Stimulated activated CD8-positive, alpha-beta memory T cell treated with anti-CD3 and anti-CD28 coated beads, Interleukin-12 subunit alpha, Interleukin-12 subunit beta, amount 100 ng/mL, for 1 hour (primary cell): ENCODE results near the gene KRT76.
"Not testable (repeated sequence)": the region's sequence is repeated elsewhere in the genome, so short reads cannot be mapped to it uniquely, and the experiment has no call there.

Source experiments
- DNase-seq: peaks from one replicate; pipeline ENCODE4 v3.0.0-alpha.2; 2020; ENCODE audit warnings: low read depth

The KRT76 gene

DNA sequence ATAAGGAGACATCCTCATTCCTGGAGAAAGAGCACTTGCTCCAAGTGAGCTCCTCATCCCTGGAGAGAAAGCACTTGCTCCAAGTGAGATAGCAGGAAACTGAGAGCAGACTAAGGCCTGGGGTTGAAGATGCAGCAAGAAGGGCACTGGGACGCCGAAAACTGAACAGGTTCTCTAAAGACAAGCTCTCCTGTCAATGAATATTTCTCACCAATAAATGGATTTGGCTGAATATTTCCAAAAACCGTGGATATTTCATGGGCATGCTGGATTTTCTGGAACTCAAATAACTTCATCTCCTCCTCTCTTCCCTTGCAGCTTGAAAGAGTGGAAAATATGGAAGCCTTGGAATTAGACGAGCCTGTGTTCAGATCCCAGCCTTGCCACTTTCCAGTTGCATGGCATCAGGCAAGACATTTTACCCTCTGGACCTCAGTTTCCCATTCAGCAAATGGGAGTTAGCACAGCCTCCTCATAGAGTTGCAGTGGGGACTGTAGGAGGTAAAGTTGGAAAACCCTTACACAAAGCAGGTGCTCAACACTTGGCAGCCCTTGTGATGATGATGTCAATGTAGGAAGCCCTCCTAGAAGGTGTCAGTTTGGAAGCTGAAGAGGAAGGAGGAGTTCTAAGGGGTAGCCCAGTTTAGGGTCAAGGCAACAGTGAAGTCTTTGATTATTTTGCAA is 4.4 kb upstream of the KRT76 start:
- DNase-seq: no peak

DNA sequence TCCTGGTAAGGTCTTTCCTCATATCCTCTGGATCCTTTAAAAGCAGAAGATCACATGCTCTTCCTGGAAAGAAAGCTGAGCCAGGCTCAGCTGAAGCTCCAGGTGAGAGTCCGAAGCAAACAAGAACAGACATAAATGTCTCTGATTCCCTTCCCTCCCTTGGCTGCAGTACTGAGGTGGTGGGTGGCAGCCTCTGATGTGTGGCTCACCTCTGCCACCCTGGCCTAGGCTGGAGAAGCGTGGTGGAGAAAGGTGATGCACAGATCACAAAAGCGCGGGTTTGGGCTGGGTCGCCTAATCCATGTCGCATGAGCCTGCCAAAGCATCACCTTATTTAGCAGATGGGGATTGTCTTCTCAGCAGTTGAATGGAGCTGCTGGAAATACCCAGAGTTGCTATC is 2.8 kb upstream of the KRT76 start:
- no peak for DNase-seq

DNA sequence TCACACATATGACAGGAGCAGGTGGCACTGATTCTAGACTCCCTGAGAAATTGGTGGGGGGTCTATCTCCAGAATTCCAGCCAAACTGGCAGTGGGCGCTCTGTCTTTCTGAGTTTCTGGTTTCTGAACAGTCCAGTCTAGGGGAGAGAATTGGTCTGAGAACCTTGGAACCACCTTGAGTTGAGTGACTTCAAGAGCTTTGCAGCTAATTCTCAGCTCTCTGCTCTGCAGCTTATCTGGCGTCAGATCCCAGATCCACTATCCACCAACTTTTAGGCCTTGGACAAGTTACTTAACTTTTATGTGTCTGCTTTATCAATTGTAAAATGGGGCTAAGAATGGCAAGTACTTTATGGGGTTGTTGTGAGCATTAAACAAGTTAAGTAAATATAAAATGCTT is 1.7 kb upstream of the KRT76 start:
- no peak for DNase-seq

DNA sequence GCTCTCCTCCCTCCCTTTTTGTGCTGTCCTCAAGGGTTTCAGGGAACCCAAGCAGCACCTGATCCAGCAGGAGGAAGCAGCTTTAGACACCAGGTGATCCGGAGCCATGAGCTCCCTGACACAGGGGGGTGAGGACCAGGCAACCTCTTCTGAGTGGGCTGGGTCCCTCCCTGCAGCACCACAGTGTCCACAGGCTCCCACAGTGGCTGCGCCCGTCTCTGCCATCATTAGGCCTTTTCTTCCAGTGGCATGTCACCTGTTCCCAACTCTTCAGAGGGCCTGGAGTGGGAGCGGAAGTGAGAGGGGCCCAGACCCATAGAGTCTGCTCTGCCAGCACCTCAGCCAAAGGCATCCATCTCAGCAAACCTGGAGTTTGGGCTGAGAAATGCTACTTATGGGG is 421 bp upstream of the KRT76 start:
- DNase-seq: no peak

DNA sequence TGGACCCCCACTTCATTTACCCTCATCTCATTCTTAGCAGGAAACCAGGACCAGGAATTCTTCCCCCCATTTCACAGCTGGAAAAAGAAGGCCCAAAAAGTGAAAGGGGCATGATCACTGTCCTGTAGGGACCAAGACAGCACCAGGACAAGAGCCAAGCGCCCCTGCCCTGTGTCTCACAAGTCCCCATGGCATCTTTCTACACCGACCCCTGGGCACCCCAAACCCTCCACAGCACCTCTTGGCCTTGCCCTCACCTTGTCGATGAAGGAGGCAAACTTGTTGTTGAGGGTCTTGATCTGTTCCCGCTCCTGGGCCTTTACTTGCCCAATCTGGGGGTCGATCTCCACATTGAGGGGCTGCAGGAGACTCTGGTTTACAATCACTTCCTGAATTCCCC is 710 bp downstream of the KRT76 start:
- DNase-seq: no peak

DNA sequence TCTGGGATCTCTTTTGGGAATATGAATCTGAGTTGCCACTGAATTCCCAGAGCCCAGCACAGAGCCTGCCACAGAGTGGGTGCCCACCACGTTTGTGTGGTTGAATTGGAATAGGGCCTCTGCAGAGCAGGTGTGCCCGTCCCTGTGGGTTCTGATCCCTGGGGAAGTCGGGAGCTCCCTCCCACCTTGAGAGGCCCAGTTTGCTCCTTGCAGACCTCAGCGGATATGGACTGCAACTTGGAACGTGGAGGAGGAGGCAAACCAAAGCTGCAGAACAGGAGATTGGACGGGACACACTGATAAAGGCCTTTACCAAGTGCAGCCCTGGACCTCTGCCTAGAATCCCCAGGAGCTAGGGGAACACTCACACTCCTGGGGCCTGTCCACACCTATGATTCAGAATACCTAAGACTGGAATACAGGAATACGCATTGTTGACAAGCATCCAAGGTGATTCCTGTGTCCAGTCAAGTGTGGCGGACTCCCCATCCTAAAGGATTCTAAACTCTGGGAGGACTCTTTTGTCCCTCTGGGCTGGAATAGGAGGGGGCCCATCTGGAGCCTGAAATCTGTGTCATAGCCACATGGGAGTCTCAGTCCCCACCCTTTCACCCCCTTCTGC is 2.4 kb downstream of the KRT76 start:
- no peak for DNase-seq

DNA sequence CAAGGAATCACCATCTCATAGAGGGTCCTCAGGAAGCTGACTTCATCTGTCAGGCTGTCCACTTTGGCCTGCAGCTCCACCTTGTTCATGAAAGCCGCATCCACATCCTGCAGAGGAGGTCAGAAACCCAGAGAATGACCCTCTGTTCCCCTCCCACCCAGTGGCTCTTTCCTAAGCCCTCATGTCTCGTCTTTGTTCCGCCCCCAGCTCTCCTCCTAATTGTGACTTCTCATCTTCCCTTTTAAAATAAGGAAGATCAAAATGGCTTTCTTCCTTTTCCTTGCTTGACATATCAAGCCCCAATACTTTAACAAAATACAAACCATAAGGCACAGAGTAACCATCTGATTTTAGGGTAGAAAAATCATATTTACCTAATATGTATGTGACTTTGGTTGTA is 4.4 kb downstream of the KRT76 start:
- no peak for DNase-seq

DNA sequence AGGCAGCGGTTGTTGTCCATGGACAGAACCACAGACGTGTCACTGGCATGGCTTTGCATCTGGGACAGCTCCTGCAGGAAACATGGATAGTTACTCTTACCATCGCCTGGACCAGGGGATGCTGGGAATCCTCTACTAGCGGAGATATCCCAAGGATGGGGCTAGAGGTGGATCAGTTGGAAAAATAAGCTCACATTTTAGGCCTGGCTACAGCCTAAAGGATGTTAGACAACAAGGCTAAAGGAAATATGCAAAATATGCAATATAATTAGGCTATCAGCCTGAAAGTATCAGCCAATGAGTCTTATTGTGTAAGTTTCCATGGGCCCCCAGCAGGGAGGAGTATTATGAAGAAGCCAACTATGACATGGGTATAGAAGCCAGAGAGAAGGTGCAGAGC is 5.0 kb downstream of the KRT76 start:
- no peak for DNase-seq

DNA sequence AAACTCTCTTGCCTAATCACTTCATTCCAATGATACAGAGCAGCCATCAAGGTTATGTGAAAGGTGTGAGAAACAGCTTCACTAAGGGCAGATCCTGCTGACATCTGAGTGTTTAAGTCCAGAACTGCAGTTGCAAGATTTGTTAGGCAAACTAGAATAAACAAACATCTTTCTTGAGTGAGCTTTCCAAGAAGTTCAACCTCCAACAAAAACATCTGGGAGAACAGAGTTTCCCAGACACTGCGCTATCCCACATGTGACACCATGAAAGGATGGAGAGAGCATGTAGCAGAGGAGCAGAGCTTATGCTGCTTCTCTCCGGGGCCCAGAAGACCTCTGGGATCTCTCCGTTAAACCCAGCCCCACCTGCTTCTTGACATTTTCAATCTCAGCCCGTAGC is 5.6 kb downstream of the KRT76 start:
- no peak for DNase-seq

DNA sequence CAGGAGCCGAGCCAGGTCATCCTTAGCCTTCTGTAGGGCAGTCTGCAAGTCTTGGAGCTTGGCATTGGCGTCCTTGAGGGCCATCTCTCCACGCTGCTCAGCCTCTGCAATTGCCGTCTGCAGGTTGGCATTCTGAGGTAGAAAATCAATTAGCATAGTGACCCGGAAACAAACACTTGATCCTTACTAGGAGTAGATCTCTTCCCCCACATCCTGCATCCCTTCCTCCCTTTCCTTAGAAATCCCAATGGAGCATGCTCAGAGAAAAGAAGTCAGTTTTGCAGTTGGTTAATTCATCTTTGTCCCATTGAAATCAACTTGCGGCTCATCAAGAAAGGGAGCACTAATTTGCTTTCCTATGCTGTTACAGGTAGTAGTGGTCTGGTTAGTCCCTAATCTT is 6.1 kb downstream of the KRT76 start:
- DNase-seq: no peak

DNA sequence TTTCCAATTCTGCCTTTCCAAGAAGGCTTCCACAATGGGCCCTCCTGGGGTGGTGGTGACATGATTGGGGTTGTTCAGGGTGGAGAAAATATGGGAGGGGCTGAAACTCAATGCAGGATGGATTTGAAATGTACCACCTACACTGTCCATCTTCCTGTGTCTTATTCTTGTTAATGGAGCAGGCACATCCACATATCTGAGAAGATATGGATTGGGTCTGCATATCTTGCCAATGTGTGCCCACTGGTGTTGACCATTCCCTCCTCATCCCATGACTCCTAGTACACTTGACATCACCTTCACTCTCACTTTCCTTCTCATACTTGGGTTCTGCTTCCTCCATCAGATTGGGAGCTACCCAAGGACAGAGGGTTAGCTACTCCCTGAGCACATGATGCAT is 7.2 kb downstream of the KRT76 start:
- no peak for DNase-seq

DNA sequence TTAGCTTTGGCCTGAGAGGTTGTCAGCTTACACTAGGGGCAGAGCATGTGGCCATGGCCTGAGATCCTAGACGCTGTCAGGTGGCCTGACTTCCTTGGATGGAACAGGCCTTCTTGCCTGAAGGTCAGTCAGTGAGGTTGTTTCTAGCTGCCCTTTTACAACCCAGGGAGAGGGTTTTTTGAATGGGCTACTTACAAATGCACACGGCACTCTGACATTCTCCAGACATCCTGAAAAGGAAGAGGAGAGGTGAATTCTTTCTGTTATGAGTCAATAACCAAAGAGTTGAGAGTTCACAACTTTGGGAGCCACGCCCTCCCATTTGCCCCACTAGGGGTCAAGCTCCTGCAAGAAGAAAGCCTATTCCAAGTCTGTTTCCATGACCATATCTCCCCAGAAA is 7.8 kb downstream of the KRT76 start:
- DNase-seq: no peak

DNA sequence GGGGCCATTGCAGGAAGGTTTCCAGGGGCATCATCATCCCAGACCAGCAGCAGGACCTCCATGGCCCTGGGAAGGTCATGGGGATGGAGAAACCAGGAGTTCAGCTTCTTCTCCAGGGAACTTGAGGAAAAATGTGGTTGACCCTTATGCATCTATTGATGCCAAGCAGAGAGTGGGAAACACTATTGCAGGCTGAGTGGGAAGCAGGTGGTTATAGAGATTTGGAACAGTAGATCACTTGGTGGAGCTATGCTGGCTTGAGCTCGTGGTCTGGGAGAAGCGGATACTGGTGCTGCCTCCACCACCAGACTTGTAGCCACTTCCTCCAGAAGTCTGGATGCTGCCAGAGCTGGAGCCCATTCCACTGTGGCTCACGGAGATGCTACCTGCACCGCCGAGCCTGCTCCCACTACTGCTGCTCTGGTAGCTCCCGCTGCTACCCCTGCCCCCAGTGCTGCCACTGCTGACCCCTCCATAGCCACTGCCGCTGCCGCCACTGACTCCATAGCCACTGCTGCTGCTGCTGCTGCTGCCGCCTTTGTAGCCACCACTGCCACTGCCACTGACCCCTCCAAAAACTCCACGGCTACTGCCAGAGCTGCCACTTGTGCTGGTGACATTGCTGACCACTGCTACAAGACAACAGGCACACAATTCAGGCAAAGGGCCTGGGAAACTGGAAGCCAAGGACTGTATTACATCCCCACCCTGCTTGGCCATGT is 8.5 kb downstream of the KRT76 start:
- no peak for DNase-seq

DNA sequence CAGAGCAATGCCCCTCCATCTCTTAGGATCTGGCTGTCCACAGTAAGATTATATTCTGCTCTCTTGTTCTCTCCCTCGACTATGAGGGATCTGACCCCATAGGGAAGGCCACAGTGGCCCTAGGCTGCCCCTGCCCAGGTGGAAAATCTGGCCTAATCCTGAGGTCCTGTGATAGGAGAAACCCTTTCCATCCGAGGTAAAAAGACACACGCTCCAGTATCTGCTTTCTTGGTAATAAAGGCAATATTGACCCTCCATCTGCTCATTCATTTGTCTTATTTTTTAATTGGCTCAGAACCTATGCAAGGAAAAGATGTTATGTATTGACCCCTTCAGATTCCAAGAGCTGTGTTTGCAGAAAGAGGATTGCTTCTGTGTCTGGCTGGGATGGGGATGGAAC is 9.7 kb downstream of the KRT76 start:
- no peak for DNase-seq

DNA sequence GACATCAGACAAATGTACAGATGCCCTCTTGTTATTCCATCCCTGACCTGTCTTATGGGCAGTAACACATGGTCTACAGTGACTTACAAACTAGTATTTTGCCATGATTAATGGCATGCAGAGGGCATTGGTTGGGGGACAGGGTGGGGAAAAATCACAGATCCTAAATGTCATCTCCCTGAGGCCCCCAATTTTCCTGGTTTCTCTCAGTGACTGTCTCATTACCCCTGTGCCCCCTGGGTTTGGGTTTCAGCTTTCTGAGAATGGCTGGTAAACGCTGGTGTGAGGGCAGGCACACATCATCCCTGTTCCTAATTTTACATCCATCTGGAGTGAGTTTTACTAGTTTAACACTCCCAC is 10.1 kb downstream of the KRT76 start:
- DNase-seq: no peak

DNA sequence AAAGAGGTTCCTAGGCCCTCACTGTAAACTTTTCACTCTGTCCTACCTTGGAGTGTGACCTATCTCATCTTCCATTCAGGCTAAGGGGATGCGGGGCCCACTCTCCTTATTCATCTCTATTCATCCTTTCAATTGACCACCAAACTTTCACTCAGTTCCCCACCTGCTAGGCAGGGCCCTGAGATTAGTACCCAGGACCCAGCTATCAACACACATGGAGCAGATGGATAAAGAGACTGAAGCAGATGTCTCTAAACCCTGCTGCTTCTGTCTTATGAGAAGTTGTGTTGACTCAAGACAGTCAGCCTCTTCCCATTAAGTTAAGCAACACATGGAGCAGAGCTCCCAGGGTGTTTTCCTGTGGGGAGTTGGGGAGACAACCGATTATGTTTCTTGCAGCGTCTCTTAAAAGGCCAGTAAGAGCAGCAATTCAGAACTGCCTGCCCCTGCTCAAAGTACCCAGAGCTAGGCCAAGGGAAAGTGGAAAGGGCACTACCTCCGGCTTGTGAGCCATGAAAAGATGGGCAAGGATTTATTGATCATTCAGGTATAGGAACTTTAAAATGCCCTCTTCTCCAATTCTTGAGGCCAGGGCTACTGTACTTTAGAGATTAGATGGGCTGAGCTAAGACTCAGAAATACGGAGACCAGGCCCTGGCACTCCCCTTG is 10.7 kb downstream of the KRT76 start:
- DNase-seq: no peak

DNA sequence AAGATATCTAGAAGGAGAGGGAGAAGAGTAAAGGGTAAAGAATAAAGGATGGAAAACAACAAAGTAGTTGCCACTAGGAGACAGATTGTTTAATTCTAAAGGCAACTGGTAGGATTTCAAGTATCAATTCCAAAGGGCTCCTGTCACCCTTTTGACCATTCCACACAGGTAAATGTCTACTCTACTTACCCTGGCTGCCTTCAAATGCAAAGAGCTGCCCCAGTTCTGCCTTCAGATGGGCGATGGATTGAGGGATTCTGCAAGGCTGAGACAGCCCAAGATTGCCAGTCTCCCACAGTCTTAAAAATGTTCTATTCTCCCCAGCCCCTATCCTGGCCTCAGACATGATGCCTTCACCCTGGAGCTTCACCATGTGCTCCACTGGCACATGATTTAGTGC is 11.4 kb downstream of the KRT76 start:
- no peak for DNase-seq

DNA sequence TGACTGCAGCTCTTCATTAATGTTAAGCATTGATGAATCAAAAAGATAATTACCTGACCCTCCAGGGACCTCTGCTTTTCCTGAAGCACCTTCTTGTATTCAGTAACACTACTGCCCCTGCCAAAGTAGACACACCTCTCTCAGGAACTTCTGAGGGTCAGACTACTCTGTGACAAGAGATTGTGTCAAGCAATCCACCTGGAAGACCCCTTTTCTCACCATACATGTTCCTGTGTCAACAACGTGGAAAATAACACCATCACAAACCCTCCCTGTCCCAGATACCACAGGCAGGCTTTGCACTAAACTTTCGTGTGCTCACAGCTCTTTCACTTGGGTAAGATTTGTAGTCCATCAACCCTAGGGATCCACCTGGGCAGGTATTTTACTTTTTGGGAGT is 13.2 kb downstream of the KRT76 start:
- DNase-seq: no peak

DNA sequence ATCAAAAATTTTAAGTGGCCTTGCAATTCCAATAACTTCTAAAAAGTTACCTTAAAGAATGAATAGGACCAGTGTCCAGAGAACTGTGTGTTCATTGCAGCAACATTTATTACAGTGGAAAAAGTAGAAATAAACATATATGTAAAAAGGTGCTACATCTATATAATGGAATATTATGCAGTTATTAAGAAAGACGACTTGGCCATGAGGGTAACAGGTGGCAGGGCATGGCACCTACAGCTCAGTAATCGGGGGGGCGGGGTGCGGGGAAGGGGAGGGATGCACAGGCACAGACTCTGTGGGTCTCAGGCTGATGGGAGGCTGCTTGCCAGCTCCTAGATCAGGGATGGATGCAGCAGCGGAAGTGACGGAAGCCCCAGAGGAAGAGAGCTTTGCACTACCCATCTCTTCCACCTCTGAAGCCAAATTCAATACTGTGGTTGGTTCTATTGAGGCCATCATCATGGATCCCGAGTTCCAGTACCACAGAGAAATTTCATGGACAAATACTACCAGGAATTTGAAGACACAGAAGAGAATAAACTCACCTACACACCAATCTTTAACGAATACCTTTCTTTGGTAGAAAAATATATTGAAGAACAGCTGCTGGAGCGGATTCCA is 14.0 kb downstream of the KRT76 start:
- no peak for DNase-seq

DNA sequence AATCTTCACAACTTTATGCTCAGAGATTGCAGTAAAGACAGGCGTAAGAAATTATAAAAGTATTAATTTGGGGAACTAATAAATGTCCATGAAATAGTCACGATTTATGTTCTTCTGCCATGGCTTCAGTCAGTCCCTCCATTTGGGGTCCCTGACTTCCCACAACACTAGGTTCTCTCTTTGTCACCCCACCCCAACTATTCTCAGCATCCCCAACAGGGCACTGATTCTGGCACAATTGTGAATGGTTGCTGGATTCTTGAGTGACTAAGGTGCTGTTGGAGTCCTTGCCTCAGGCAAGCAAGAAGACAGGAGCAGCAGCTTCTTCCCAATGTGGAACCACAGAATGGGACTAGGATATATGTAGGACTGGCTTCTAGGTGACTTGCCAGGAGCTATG is 15.3 kb downstream of the KRT76 start:
- no peak for DNase-seq

DNA sequence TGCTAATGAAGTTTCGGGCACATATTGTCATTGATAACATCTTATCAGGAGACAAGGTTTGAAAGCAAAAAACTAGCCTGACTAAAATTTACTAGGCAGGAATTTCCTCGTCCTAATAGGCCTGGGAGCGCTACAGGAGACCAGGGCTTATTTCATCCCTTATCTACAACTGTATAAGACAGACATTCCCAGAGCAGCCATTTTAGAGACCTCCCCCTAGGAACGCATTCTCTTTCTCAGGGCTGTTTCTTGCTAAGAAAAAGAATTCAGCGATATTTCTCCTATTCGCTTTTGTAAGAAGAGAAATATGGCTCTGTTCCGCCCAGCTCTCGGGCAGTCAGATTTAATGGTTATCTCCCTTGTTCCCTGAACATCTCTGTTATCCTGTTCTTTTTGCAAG is 15.9 kb downstream of the KRT76 start:
- not testable (repeated sequence) for DNase-seq

DNA sequence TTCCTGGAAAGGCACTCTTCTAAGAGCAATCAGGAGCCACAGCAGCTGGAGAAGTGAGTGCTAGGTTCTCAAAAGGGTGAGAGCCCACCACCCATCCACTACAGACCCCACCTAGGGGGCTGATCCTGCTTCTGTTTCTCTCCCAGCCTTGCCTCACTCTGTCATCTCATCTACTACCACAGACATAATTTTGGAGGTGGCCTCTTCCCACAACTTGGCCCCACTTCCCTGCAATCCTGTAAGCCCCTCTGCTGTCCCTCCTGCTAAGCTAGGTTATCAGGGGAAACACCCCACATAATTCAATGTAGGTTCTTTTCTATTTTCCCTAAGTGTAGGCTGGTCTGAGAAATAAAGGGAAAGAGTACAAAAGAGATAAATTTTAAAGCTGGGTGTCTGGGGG is 16.5 kb downstream of the KRT76 start:
- DNase-seq: no peak

DNA sequence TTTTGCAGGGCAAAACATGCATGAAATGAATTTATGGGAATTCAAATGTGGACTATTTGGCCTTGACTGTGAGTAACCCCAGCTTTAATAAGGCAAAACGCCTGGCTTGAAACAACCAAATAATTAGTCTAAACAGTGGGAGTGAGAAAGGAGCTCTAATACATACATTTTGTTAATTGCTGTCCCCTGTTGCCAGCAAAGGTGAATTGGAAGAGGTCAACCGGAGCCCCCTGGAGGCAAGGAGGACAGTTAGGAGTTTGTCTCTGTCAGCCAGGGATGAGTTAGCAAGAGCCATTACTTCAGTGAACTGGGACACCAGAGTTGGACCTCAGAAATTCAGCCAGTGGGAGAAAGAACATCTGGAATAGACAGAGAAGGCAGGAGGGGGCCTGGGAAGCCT is 17.4 kb downstream of the KRT76 start:
- DNase-seq: no peak
